GM12878 (cell line): ENCODE data around the gene SEMA3C. TPM values are rescaled to one million over a fixed set of nuclear protein-coding genes. Genes with fewer than 3 reads are reported as not detected.

Source experiments
- ATAC-seq: fragments of 200-7000 bp; cut with Tn5 transposase; 3 replicates; pipeline ENCODE4 v1.9.1; 2020; ENCODE audit warnings: mild to moderate bottlenecking, moderate library complexity
- BruUV-seq: library from RNA; stranded (reverse); fragments of 400-500 nt; replicated peaks from 2 replicates; lab custom pipeline; 2021; lab: Mats Ljungman, UMichigan
- CTCF ChIA-PET: fragments of 300-600 bp; sonication (Branson Sonifier 250); formaldehyde crosslinking; extraction: SDS; loops from one replicate; lab custom pipeline; 2021; ENCODE audit warnings: inconsistent platforms; lab: Yijun Ruan, JAX
- POLR2A ChIA-PET: fragments of 350-600 bp; formaldehyde crosslinking; extraction: SDS; loops from one replicate; lab custom pipeline; 2021; ENCODE audit warnings: inconsistent platforms; lab: Charles Lee
- RAD21 ChIA-PET: fragments of 300-600 bp; sonication (Branson Sonifier 250); formaldehyde crosslinking; loops from one replicate; lab custom pipeline; 2023; ENCODE audit warnings: antibody characterized with exemption; ENCODE audit not compliant: unreplicated experiment; lab: Charles Lee
- SMC1A ChIA-PET: fragments of 300-600 bp; sonication (Branson Sonifier 250); formaldehyde crosslinking; loops from one replicate; lab custom pipeline; 2023; ENCODE audit not compliant: unreplicated experiment, uncharacterized antibody; lab: Charles Lee
- DNase-seq: peaks from one replicate; pipeline ENCODE4 v3.0.0-alpha.2; 2011; ENCODE audit warnings: low read depth, low spot score
- FAIRE-seq: peaks from 3 replicates; lab custom pipeline; 2011; peaks lifted over from hg19 to GRCh38; lab: Jason Lieb, UNC
- H2AFZ ChIP-seq: 2 replicates; pipeline ENCODE4 v1.6.0; 2011; ENCODE audit warnings: low read depth, low read length, control low read depth; ENCODE audit not compliant: control insufficient read depth
- H3K27ac ChIP-seq: 2 replicates; pipeline ENCODE4 v1.5.1; 2011; ENCODE audit warnings: control low read depth; ENCODE audit not compliant: control insufficient read depth, insufficient read depth
- H3K27me3 ChIP-seq, 2 experiments: replicated peaks in 1 of 2; 2 replicates each; pipeline versions ENCODE4 v1.6.0 to v1.6.1; 2011; ENCODE audit warnings: low read length in 1 of 2; ENCODE audit not compliant: control insufficient read depth in 2 of 2, insufficient read depth in 2 of 2
- H3K36me3 ChIP-seq, 2 experiments: 2 replicates each; pipeline ENCODE4 v1.5.1; 2011; ENCODE audit warnings: low read length in 1 of 2; ENCODE audit not compliant: control insufficient read depth in 2 of 2, insufficient read depth in 2 of 2
- H3K4me1 ChIP-seq: 2 replicates; pipeline ENCODE4 v1.6.1; 2011; ENCODE audit warnings: mild to moderate bottlenecking, low read length, moderate library complexity, mixed read lengths; ENCODE audit not compliant: control insufficient read depth, insufficient read depth
- H3K4me2 ChIP-seq: 2 replicates; pipeline ENCODE4 v1.6.0; 2011; ENCODE audit warnings: control low read depth; ENCODE audit not compliant: control insufficient read depth, insufficient read depth
- H3K4me3 ChIP-seq: fragments of 200-600 bp; sonication (generic); 2 replicates; pipeline ENCODE4 v1.5.1; 2016
- H3K79me2 ChIP-seq: 2 replicates; pipeline ENCODE4 v1.6.0; 2011; ENCODE audit warnings: low read length; ENCODE audit not compliant: control insufficient read depth, insufficient read depth
- H3K9ac ChIP-seq: 2 replicates; pipeline ENCODE4 v1.8.0; 2011; ENCODE audit warnings: low read length, control low read depth, mixed read lengths; ENCODE audit not compliant: control insufficient read depth, insufficient read depth
- H3K9me3 ChIP-seq: replicated peaks from 3 replicates; pipeline ENCODE4 v1.5.1; 2011; ENCODE audit warnings: mild to moderate bottlenecking, low read length; ENCODE audit not compliant: control insufficient read depth, insufficient read depth
- H4K20me1 ChIP-seq: 2 replicates; pipeline ENCODE4 v1.6.0; 2011; ENCODE audit not compliant: control insufficient read depth, insufficient read depth
- ATF7 ChIP-seq: fragments of 450-650 bp; IDR thresholded peaks from 2 replicates; pipeline ENCODE4 v1.6.1; 2016; ENCODE audit warnings: low read depth, mild to moderate bottlenecking
- CHD2 ChIP-seq: IDR thresholded peaks from 2 replicates; pipeline ENCODE4 v1.6.1; 2011; ENCODE audit warnings: low read depth, low read length, improper control_type of control experiment, borderline replicate concordance
- HDAC2 ChIP-seq: fragments of 200-600 bp; sonication (generic); IDR thresholded peaks from 2 replicates; pipeline ENCODE4 v1.6.1; 2017
- IKZF1 ChIP-seq: fragments of 450-650 bp; conservative IDR thresholded peaks from 2 replicates; pipeline ENCODE4 v1.6.1; 2017; ENCODE audit warnings: antibody characterized with exemption, mild to moderate bottlenecking
- JUNB ChIP-seq: IDR thresholded peaks from 2 replicates; pipeline ENCODE4 v1.6.1; 2016; ENCODE audit warnings: antibody characterized with exemption, mild to moderate bottlenecking
- RAD21 ChIP-seq: IDR thresholded peaks from 2 replicates; pipeline ENCODE4 v1.6.1; 2011; ENCODE audit warnings: mild to moderate bottlenecking, low read depth, low read length, moderate library complexity; ENCODE audit not compliant: insufficient read depth
- RB1 ChIP-seq: fragments of 450-650 bp; formaldehyde crosslinking; IDR thresholded peaks from 2 replicates; pipeline ENCODE4 v1.6.1; 2017; ENCODE audit warnings: mild to moderate bottlenecking, borderline replicate concordance
- SIN3A ChIP-seq: IDR thresholded peaks from 2 replicates; pipeline ENCODE4 v1.6.1; 2012; ENCODE audit warnings: low read depth, low read length, improper control_type of control experiment
- TARDBP ChIP-seq: IDR thresholded peaks from 2 replicates; pipeline ENCODE4 v1.6.1; 2016; ENCODE audit warnings: borderline replicate concordance
- WGBS: methylation state at CpG from one replicate; pipeline ENCODE4 v1.1.6; 2016; ENCODE audit warnings: low lambda C conversion rate; ENCODE audit not compliant: insufficient replicate concordance, insufficient coverage; ENCODE audit errors: missing lambda C conversion rate; 5-methylcytosine and 5-hydroxymethylcytosine counted together
- in situ Hi-C: fragments of 300-500 bp; cut with MboI; formaldehyde crosslinking; loops from 9 replicates; pipeline ENCODE4 v1.14.3; 2018; ENCODE audit warnings: mixed read lengths
- intact Hi-C: fragments of 100-400 bp; cut with micrococcal nuclease; formaldehyde crosslinking; loops from one replicate; pipeline ENCODE4 v1.14.2; 2022; ENCODE audit not compliant: unreplicated experiment
- polyA plus RNA-seq, 11 experiments: library from polyadenylated mRNA; depleted of rRNA in 4 of 11; unstranded in 6 of 11; stranded (reverse) in 5 of 11; fragments of >200 nt; fragmentation: Nextera tagmentation in 4 of 11; fragmentation: Illumina TruSeq in 1 of 11; extraction: Ambion mirVana in 4 of 11; extraction: Trizol in 1 of 11; gene quantifications; 1 replicate in 1 of 11; 2 replicates in 10 of 11; pipeline versions ENCODE4 v1.2.1 to v1.2.3, GENCODE V29; 2011 to 2016; ENCODE audit warnings: inconsistent platforms in 2 of 11, missing spikeins in 2 of 11, low read depth in 1 of 11
- total RNA-seq, 4 experiments: library from RNA; depleted of rRNA in 3 of 4; stranded (reverse); fragments of >200 nt in 3 of 4; fragmentation: Illumina TruSeq in 1 of 4; extraction: Trizol in 1 of 4; gene quantifications; 2 replicates each; pipeline versions ENCODE4 v1.2.1 to v1.2.3, GENCODE V29; 2013 to 2021
- TF ChIP-seq, protein P1 (sequence below): fragments of 450-650 bp; IDR thresholded peaks from 2 replicates; pipeline ENCODE4 v1.6.1; 2014; ENCODE audit warnings: mild to moderate bottlenecking

The SEMA3C gene
- total and polyA plus RNA-seq, 10 of the 15 experiments (the other 5 are each of a cell fraction or from before 2014, with no cell fraction given): 0.01 to 0.41 (median 0.11) TPM; not detected in 6

DNA sequence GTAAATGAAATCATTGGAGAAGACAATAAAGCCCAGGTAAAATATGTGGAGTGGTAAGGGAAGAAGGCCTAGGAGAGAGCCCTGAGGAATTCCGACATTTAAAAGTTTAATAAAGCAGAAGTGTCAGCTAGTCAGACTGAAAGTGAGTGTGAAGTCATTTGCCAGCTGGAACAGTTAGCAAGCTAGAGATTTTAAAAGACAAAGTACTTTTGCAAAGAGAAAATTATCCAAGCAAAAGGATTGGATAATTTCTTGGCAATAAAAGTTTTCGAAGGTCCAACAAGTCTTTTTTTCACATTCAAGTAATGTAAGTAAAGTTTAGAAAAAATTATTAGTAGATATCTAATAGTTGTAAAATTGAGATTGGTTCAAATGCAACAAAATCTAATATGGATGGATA lies 27.1 kb upstream of the SEMA3C start:
- Histone ChIP-seq H3K4me3 (no peak overlapping the region), H3K9me3 (no peaks in the 10 kb centered on the region), H3K4me1 (no peaks in the 10 kb centered on the region), H3K27me3 (no peaks in the 10 kb centered on the region), H4K20me1 (no peaks in the 10 kb centered on the region), H3K36me3 (no peaks in the 10 kb centered on the region), H3K79me2 (no peaks in the 10 kb centered on the region), H2AFZ (no peak overlapping the region), H3K4me2 (no peak overlapping the region), H3K27ac (no peak overlapping the region), H3K9ac (no peak overlapping the region)
- no peak for TF ChIP-seq IKZF1
- no peak for TF ChIP-seq HDAC2
- peak; percentile 24; the same call in 1 of the 2 replicates for TF ChIP-seq JUNB
- ChIA-PET POLR2A (no interaction called here), CTCF (no interaction called here), RAD21 (no interaction called here), SMC1A (no interaction called here)
- no peak for DNase-seq
- no peak for ATAC-seq
- BruUV-seq: no TSS peak
- 22% methylated on average over 2 of the region's 2 CpGs for WGBS
- no peak for FAIRE-seq
- intact Hi-C loops (no loop called here), in situ Hi-C loops (no loop called here)

DNA sequence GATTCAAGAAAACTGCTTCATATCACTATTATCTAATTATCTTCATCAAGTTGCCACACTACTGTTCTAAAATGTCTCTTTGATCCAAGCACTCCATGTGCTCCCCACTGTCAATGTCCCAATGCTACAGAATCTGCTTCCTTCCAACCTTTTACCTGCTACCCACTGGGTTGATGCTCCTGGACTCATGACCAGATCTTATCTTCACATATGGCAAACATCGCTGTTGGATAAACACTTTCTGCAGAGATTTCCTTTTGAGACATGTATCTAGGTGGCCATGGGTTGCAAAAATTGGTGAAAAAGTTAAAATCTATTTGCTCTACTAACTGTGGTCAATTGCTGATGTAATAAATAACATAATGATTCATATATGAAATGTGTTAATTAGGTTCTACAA lies 24.5 kb upstream of the SEMA3C start:
- ChIA-PET POLR2A (no interaction called here), CTCF (no interaction called here)
- intact Hi-C loops: loop anchor here (2.0 kb wide), 1 partner anchor 21 kb away; no protein-coding TSS in a partner anchor
- FAIRE-seq (no peak), DNase-seq (no peak)
- Histone ChIP-seq H3K4me1 (no peaks in the 10 kb centered on the region), H3K9me3 (no peaks in the 10 kb centered on the region), H4K20me1 (no peaks in the 10 kb centered on the region), H2AFZ (no peak overlapping the region)
- no peak for TF ChIP-seq ATF7
- no peak for TF ChIP-seq RAD21
- no peak for TF ChIP-seq CHD2
- no peak for TF ChIP-seq SIN3A
- no peak for TF ChIP-seq TARDBP
- TF ChIP-seq, protein P1, sequence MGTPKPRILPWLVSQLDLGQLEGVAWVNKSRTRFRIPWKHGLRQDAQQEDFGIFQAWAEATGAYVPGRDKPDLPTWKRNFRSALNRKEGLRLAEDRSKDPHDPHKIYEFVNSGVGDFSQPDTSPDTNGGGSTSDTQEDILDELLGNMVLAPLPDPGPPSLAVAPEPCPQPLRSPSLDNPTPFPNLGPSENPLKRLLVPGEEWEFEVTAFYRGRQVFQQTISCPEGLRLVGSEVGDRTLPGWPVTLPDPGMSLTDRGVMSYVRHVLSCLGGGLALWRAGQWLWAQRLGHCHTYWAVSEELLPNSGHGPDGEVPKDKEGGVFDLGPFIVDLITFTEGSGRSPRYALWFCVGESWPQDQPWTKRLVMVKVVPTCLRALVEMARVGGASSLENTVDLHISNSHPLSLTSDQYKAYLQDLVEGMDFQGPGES: no peak
- TF ChIP-seq RB1: no peak
- TF ChIP-seq, all 136 proteins: peak for 0
- H3K4me2 ChIP-seq: no peak overlapping the region
- H3K9ac ChIP-seq: no peak overlapping the region
- H3K4me3 ChIP-seq: no peak overlapping the region
- no peak for ATAC-seq
- in situ Hi-C loops: no loop called here
- no peaks in the 10 kb centered on the region for H3K79me2 ChIP-seq
- BruUV-seq: no TSS peak
- no peaks in the 10 kb centered on the region for H3K36me3 ChIP-seq
- no peaks in the 10 kb centered on the region for H3K27me3 ChIP-seq
- no peak overlapping the region for H3K27ac ChIP-seq
- RAD21 ChIA-PET: no interaction called here
- SMC1A ChIA-PET: no interaction called here
- 71% methylated on average over 1 of the region's 1 CpG for WGBS
